ENCODE data around the gene ST8SIA6.

ST8SIA6 gene

GRCh38 chr10:17488848-17489247 is 34.5 kb upstream of the ST8SIA6 start:
- TF ChIP-seq, protein P1, sequence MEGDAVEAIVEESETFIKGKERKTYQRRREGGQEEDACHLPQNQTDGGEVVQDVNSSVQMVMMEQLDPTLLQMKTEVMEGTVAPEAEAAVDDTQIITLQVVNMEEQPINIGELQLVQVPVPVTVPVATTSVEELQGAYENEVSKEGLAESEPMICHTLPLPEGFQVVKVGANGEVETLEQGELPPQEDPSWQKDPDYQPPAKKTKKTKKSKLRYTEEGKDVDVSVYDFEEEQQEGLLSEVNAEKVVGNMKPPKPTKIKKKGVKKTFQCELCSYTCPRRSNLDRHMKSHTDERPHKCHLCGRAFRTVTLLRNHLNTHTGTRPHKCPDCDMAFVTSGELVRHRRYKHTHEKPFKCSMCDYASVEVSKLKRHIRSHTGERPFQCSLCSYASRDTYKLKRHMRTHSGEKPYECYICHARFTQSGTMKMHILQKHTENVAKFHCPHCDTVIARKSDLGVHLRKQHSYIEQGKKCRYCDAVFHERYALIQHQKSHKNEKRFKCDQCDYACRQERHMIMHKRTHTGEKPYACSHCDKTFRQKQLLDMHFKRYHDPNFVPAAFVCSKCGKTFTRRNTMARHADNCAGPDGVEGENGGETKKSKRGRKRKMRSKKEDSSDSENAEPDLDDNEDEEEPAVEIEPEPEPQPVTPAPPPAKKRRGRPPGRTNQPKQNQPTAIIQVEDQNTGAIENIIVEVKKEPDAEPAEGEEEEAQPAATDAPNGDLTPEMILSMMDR (IDR thresholded peaks at IDR 0.05; ENCODE audit: low read depth, low read length, missing control alignments): no peak
- H3K4me3 ChIP-seq (replicated peaks; ENCODE audit: low read depth, low read length): no peak overlapping the region
- DNase-seq (ENCODE audit: extremely low read depth, low read depth): no peak

DNA sequence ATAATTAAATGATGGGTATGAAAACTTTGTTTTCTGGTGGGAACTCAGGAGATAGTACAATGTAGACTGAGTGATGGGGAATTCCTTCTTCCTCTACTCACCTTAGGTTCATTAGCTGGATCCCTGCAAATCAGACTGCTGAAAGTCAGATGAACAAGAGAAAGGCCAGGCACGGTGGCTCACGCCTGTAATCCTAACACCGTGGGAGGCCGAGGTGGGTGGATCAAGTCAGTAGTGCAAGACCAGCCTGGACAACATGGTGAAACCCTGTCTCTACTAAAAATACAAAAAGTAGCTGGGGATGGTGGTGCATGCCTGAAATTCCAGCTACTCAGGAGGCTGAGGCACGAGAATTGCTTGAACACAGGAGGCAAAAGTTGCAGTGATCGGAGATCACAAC is 28.7 kb upstream of the ST8SIA6 start:
- no peak overlapping the region for H3K4me3 ChIP-seq (replicated peaks; ENCODE audit: low read depth, low read length)
- no peak for DNase-seq (ENCODE audit: extremely low read depth, low read depth)
- TF ChIP-seq, protein P1 (IDR thresholded peaks at IDR 0.05; ENCODE audit: low read depth, low read length, missing control alignments): no peak

DNA sequence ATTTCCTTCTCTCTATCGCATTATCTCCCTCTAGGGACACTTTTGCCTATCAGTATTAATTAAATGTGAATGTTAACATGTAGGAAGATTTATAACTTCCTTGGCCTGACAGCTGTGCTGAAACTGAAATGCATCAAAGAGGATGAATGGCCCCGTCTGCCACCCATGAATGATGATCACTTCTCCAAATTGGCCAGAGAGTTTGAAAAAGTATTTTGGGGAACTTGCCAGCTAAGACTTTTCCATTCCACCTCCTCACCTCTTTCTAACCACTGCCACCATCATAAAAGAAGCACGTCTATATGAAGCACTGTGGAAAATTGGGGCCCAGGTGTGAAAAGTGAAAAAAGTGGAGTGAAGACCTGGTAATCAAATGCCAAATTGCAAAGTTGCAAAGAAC is 25.4 kb upstream of the ST8SIA6 start:
- no peak for DNase-seq (ENCODE audit: extremely low read depth, low read depth)
- H3K4me3 ChIP-seq (replicated peaks; ENCODE audit: low read depth, low read length): no peak overlapping the region
- TF ChIP-seq, protein P1 (IDR thresholded peaks at IDR 0.05; ENCODE audit: low read depth, low read length, missing control alignments): no peak

DNA sequence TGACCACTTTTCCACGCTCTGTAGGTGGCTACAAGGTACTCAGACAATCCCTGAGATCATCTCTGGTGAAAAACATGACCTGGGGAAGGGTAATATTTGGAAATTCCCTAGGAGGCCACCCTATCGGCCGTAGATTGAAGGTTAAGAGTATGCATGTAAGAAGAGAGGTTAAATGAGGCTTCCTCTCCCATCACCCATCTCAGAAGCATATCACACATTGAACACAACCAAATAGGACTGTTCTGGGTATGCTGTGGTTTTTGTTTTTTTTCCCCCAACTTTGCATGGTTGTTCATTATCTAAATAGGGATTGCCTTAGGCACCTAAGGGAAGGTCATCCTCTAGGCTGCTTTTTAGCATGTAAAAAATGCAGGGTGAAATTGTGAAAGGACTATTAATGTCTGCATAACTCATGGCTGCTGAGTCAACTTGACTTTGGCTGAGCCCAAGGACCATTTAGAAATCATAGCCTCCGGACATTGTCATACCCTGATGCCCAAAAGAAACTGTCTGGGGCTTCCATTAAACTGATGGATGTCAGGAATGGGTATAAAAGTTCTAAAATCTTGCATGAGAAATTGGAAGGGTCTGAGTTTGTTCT is 24.7 kb upstream of the ST8SIA6 start:
- TF ChIP-seq, protein P1 (IDR thresholded peaks at IDR 0.05; ENCODE audit: low read depth, low read length, missing control alignments): no peak
- no peak overlapping the region for H3K4me3 ChIP-seq (replicated peaks; ENCODE audit: low read depth, low read length)
- DNase-seq (ENCODE audit: extremely low read depth, low read depth): no peak

GRCh38 chr10:17476073-17476472 is 21.7 kb upstream of the ST8SIA6 start:
- DNase-seq (ENCODE audit: extremely low read depth, low read depth): no peak
- no peak overlapping the region for H3K4me3 ChIP-seq (replicated peaks; ENCODE audit: low read depth, low read length)
- TF ChIP-seq, protein P1 (IDR thresholded peaks at IDR 0.05; ENCODE audit: low read depth, low read length, missing control alignments): no peak

- no peak for DNase-seq (ENCODE audit: extremely low read depth, low read depth)
- TF ChIP-seq, protein P1 (IDR thresholded peaks at IDR 0.05; ENCODE audit: low read depth, low read length, missing control alignments): no peak
- no peak overlapping the region for H3K4me3 ChIP-seq (replicated peaks; ENCODE audit: low read depth, low read length)
Observed at GRCh38 chr10:17475661-17476060, 21.3 kb upstream of the ST8SIA6 start.
